Activated B cell treated with CpG ODN at 0.5 μM for 24 hours (primary cell): ENCODE measurements around the gene SLC16A3. TPM values are rescaled to one million over a fixed set of nuclear protein-coding genes. Genes with fewer than 3 reads are reported as not detected.

Experiments
- ATAC-seq: fragments of 200-7000 bp; cut with Tn5 transposase; one replicate; pipeline ENCODE4 v1.10.0; 2021; ENCODE audit warnings: low read depth, mild to moderate bottlenecking, moderate library complexity
- CTCF ChIA-PET: fragments of 350-600 bp; sonication (Branson Sonifier 250); formaldehyde crosslinking; loops from one replicate; lab custom pipeline; 2021; ENCODE audit warnings: antibody characterized with exemption; lab: Charles Lee
- POLR2A ChIA-PET: fragments of 350-600 bp; sonication (Branson Sonifier 250); formaldehyde crosslinking; loops from one replicate; lab custom pipeline; 2021; ENCODE audit warnings: antibody characterized with exemption; lab: Charles Lee
- DNase-seq: peaks from one replicate; pipeline ENCODE4 v3.0.0; 2022
- H3K27ac Mint-ChIP-seq: one replicate; pipeline ENCODE4 v1.8.0; 2020; ENCODE audit warnings: mixed read lengths
- H3K27me3 Mint-ChIP-seq: one replicate; pipeline ENCODE4 v1.8.0; 2021; ENCODE audit warnings: mixed read lengths
- H3K36me3 Mint-ChIP-seq: one replicate; pipeline ENCODE4 v1.8.0; 2021; ENCODE audit warnings: low read depth, mixed read lengths
- H3K4me1 Mint-ChIP-seq: one replicate; pipeline ENCODE4 v1.8.0; 2021; ENCODE audit warnings: mixed read lengths
- H3K4me3 Mint-ChIP-seq: one replicate; pipeline ENCODE4 v1.8.0; 2020; ENCODE audit warnings: mild to moderate bottlenecking, mixed read lengths
- H3K9me3 Mint-ChIP-seq: one replicate; pipeline ENCODE4 v1.8.0; 2020; ENCODE audit warnings: mixed read lengths
- intact Hi-C: fragments of 100-400 bp; cut with micrococcal nuclease; formaldehyde crosslinking; loops from one replicate; pipeline ENCODE4 v1.15.1; 2024
- total RNA-seq: library from RNA; stranded (reverse); gene quantifications from 2 replicates; pipeline ENCODE4 v1.2.3, GENCODE V29; 2022
- TF ChIP-seq, protein P1 (sequence below): fragments of 200-600 bp; IDR thresholded peaks from one replicate; pipeline ENCODE4 v1.8.0; 2022; ENCODE audit warnings: antibody characterized with exemption, mild to moderate bottlenecking

SLC16A3 gene
- total RNA-seq, 1 donor from 2014 or later: 24.6 TPM

DNA sequence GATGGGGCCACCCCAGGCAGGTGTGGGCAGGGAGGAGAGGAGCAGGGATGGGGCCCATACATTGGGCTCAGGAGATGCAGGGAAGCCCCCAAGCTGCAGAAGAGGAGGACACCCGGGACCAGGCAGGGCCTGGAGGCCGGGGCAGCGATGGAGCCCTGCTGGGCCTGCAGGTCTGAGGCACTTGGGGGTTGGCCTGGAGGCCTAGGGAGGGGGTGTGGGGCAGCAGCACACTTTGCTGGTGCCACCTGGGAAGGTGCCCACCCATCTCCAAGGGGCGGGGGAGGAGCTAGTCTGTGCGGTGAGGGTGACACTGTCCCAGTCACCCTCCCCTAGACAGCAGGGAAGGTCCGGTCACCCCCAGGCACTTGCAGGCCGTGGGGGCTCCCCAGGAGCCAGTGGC, 9.8 kb upstream of the SLC16A3 start:
- intact Hi-C loops: no loop called here
- peaks cover 26% of the 10 kb centered on the region for H3K4me1 Mint-ChIP-seq
- CTCF ChIA-PET: no interaction called here
- ATAC-seq: no peak
- H3K27ac Mint-ChIP-seq: no peak overlapping the region
- no peak for DNase-seq
- TF ChIP-seq, protein P1, sequence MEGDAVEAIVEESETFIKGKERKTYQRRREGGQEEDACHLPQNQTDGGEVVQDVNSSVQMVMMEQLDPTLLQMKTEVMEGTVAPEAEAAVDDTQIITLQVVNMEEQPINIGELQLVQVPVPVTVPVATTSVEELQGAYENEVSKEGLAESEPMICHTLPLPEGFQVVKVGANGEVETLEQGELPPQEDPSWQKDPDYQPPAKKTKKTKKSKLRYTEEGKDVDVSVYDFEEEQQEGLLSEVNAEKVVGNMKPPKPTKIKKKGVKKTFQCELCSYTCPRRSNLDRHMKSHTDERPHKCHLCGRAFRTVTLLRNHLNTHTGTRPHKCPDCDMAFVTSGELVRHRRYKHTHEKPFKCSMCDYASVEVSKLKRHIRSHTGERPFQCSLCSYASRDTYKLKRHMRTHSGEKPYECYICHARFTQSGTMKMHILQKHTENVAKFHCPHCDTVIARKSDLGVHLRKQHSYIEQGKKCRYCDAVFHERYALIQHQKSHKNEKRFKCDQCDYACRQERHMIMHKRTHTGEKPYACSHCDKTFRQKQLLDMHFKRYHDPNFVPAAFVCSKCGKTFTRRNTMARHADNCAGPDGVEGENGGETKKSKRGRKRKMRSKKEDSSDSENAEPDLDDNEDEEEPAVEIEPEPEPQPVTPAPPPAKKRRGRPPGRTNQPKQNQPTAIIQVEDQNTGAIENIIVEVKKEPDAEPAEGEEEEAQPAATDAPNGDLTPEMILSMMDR: no peak
- no peaks in the 10 kb centered on the region for H3K36me3 Mint-ChIP-seq
- no peaks in the 10 kb centered on the region for H3K27me3 Mint-ChIP-seq
- no peak overlapping the region for H3K4me3 Mint-ChIP-seq
- POLR2A ChIA-PET: interaction anchor here (8.1 kb wide), 1 partner anchor 11 kb away, joined by 60 read pairs; the partner anchor contains the start of gene SLC16A3
- no peaks in the 10 kb centered on the region for H3K9me3 Mint-ChIP-seq

DNA sequence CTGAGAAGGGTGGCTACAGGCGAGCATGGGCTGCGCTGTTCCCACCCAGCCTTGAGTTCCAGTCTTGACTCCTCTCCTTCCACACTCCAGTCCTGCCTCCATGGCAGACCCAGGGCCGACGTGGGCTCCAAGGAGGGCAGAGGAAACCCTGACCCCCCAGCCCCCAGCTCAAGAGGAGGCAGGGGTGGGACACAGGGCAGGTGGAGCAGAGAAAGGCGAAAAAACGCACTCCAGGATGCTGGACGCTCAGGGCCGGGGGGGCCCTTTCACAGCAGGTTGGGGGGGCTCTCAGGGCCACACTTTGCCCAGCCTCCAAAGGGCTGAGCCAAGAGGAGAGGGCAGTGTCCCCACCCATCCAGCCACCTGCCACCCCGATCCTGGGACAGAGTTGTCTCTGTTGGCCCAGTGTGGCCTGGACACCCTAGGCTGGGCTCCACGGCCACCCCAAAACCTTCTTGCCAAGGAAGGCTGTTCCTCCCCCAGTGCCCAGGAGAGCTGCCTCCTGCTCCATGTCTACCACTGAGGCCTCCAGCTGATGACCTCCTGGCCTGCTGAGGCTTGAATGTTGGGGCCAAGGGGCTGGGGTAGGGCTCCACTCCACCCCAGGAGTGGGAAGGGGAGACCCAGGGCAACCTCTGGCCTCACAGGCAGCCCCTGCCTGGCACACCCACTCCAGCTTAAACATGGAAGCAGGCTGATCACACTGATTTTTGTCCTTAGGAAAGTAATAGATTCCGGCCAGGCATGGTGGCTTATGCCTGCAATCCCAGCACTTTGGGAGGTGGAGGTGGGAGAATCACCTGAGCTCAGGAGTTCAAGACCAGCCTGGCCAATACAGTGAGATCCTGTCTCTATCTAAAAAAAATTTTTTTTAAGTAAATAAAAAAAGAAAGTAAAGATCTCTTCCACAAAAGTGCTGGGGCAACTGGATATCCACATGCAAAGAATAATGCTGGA, 8.8 kb upstream of the SLC16A3 start:
- H3K4me1 Mint-ChIP-seq: peaks cover 23% of the 10 kb centered on the region
- H3K36me3 Mint-ChIP-seq: no peaks in the 10 kb centered on the region
- H3K9me3 Mint-ChIP-seq: no peaks in the 10 kb centered on the region
- TF ChIP-seq, protein P1: no peak
- no peak for ATAC-seq
- ChIA-PET POLR2A (interaction anchor here (0.6 to 1.0 kb wide), 3 partner anchors 14 to 32 kb away, joined by 3 to 4 read pairs (median 4); no protein-coding TSS in a partner anchor), CTCF (interaction anchor here (1.5 kb wide), 1 partner anchor 14 kb away, joined by 4 read pairs; no protein-coding TSS in a partner anchor)
- DNase-seq: no peak
- H3K27me3 Mint-ChIP-seq: no peaks in the 10 kb centered on the region
- H3K4me3 Mint-ChIP-seq: no peak overlapping the region
- no peak overlapping the region for H3K27ac Mint-ChIP-seq
- intact Hi-C loops: no loop called here

- no peak overlapping the region for H3K27ac Mint-ChIP-seq
- ChIA-PET POLR2A (no interaction called here), CTCF (interaction anchor here (1.5 kb wide), 1 partner anchor 15 kb away, joined by 4 read pairs; no protein-coding TSS in a partner anchor)
Observed at GRCh38 chr17:82221341-82221902, 7.4 kb upstream of the SLC16A3 start.

DNA sequence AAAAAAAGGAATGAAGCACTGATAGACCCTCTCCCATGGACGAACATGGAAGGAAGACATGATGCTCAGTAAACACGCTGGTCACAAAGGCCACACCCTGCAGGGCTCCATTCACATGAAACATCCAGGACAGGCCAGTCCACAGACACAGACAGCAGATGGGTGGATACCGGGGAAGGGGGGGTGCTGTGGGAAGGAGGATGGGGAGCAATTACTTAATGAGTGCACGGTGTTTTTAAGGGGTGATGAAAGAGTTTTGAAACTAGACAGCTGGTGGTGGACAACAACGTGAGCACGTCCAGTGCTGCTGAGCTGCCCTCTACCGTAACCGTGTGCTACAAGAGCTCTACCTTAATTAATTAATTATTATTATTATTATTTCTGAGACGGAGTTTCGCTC, 6.0 kb upstream of the SLC16A3 start:
- ChIA-PET POLR2A (interaction anchor here (0.6 to 0.7 kb wide), 2 partner anchors 9 to 271 kb away, joined by 3 to 9 read pairs; no protein-coding TSS in a partner anchor), CTCF (no interaction called here)
- ATAC-seq: no peak
- H3K27me3 Mint-ChIP-seq: no peaks in the 10 kb centered on the region
- intact Hi-C loops: no loop called here
- H3K36me3 Mint-ChIP-seq: no peaks in the 10 kb centered on the region
- no peak overlapping the region for H3K27ac Mint-ChIP-seq
- no peaks in the 10 kb centered on the region for H3K9me3 Mint-ChIP-seq
- H3K4me3 Mint-ChIP-seq: no peak overlapping the region
- TF ChIP-seq, protein P1: no peak
- no peak for DNase-seq
- peaks cover 2% of the 10 kb centered on the region for H3K4me1 Mint-ChIP-seq

More at GRCh38 chr17:82221341-82221902, 7.4 kb upstream of the SLC16A3 start:
- no peak for ATAC-seq
- intact Hi-C loops: no loop called here
- H3K9me3 Mint-ChIP-seq: no peaks in the 10 kb centered on the region
- no peak for DNase-seq
- H3K4me3 Mint-ChIP-seq: no peak overlapping the region
- peaks cover 11% of the 10 kb centered on the region for H3K4me1 Mint-ChIP-seq
- no peaks in the 10 kb centered on the region for H3K27me3 Mint-ChIP-seq
- H3K36me3 Mint-ChIP-seq: no peaks in the 10 kb centered on the region
- TF ChIP-seq, protein P1: no peak

DNA sequence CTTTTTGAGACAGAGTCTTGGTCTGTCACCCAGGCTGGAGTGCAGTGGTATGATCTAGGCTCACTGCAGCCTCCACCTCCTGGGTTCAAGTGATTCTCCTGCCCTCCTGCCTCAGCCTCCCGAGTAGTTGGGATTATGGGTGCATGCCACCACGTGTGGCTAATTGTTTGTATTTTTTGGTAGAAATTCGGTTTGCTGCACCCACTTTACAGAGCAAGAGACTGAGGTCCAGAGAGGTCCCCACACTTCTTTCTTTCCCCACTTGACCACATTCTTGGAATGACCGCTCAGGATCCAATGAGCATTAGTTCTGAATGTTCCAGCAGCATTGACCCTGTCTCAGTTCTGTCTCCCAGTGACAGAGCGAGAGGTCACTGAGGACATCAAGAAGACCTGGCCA, 5.3 kb upstream of the SLC16A3 start:
- ChIA-PET CTCF (no interaction called here), POLR2A (no interaction called here)
- intact Hi-C loops: no loop called here
- TF ChIP-seq, protein P1: no peak
- H3K4me3 Mint-ChIP-seq: no peak overlapping the region
- DNase-seq: no peak
- no peaks in the 10 kb centered on the region for H3K9me3 Mint-ChIP-seq
- H3K27ac Mint-ChIP-seq: no peak overlapping the region
- no peaks in the 10 kb centered on the region for H3K36me3 Mint-ChIP-seq
- no peak for ATAC-seq
- H3K4me1 Mint-ChIP-seq: peaks cover 3% of the 10 kb centered on the region
- H3K27me3 Mint-ChIP-seq: no peaks in the 10 kb centered on the region
